HEK293T (cell line): ENCODE data around the gene PTPRD.

ENCODE experiments used
- ARNT ChIP-seq: fragments of 450-650 bp; IDR thresholded peaks from 2 replicates; pipeline ENCODE4 v1.6.1; 2017; ENCODE audit warnings: mild to moderate bottlenecking
- BHLHE40 ChIP-seq: fragments of 450-650 bp; IDR thresholded peaks from 2 replicates; pipeline ENCODE4 v1.6.1; 2016; ENCODE audit warnings: mild to moderate bottlenecking, moderate library complexity, borderline replicate concordance
- CTBP1 ChIP-seq: fragments of 450-650 bp; IDR thresholded peaks from 2 replicates; pipeline ENCODE4 v1.6.1; 2016; ENCODE audit warnings: borderline replicate concordance
- ELF4 ChIP-seq: fragments of 450-650 bp; IDR thresholded peaks from 2 replicates; pipeline ENCODE4 v1.6.1; 2017; ENCODE audit warnings: antibody characterized with exemption
- FOXA1 ChIP-seq: fragments of 450-650 bp; IDR thresholded peaks from 2 replicates; pipeline ENCODE4 v1.6.1; 2016; ENCODE audit warnings: mild to moderate bottlenecking
- FOXK2 ChIP-seq: fragments of 450-650 bp; IDR thresholded peaks from 2 replicates; pipeline ENCODE4 v1.6.1; 2016; ENCODE audit warnings: mild to moderate bottlenecking
- FOXM1 ChIP-seq: fragments of 450-650 bp; IDR thresholded peaks from 2 replicates; pipeline ENCODE4 v1.6.1; 2017; ENCODE audit warnings: mild to moderate bottlenecking, borderline replicate concordance
- LEF1 ChIP-seq: fragments of 450-650 bp; IDR thresholded peaks from 2 replicates; pipeline ENCODE4 v1.6.1; 2017; ENCODE audit warnings: mild to moderate bottlenecking, borderline replicate concordance
- NFRKB ChIP-seq: fragments of 450-650 bp; IDR thresholded peaks from 2 replicates; pipeline ENCODE4 v1.6.1; 2016; ENCODE audit warnings: mild to moderate bottlenecking, moderate library complexity
- SP1 ChIP-seq: fragments of 450-650 bp; IDR thresholded peaks from 2 replicates; pipeline ENCODE4 v1.6.1; 2017
- SUZ12 ChIP-seq: fragments of 450-650 bp; IDR thresholded peaks from 2 replicates; pipeline ENCODE4 v1.6.1; 2016; ENCODE audit warnings: mild to moderate bottlenecking
- TARDBP ChIP-seq: fragments of 450-650 bp; IDR thresholded peaks from 2 replicates; pipeline ENCODE4 v1.6.1; 2016
- ZNF384 ChIP-seq: fragments of 450-650 bp; IDR thresholded peaks from 2 replicates; pipeline ENCODE4 v1.6.1; 2016
- TF ChIP-seq, protein P1 (sequence below): fragments of 450-650 bp; IDR thresholded peaks from 2 replicates; pipeline ENCODE4 v1.6.1; 2016

DNA sequence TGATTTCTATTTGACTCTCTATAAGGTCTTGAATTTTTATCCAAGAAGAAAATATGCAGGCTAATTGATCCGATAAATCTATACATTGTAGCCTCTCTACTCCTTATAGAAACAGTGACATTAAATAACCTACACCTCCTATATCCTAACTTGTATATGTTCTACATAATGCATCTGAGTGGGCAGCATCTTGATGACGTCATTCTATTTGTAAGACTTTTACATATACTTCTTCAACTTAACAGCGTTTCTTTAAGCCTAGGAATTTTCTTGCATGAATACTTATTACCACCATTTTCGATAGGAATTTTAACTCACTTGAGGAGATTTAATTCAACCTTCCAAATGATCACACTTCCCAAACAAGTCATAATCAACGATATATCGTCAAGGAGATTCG lies 869.0 kb downstream of the PTPRD start:
- TF ChIP-seq SUZ12, result no peak
- no peak for TF ChIP-seq LEF1
- TF ChIP-seq ELF4, result no peak
- TF ChIP-seq SP1, result no peak
- TF ChIP-seq ZNF384, result no peak
- no peak for TF ChIP-seq FOXM1
- no peak for TF ChIP-seq ARNT
- TF ChIP-seq, protein P1, sequence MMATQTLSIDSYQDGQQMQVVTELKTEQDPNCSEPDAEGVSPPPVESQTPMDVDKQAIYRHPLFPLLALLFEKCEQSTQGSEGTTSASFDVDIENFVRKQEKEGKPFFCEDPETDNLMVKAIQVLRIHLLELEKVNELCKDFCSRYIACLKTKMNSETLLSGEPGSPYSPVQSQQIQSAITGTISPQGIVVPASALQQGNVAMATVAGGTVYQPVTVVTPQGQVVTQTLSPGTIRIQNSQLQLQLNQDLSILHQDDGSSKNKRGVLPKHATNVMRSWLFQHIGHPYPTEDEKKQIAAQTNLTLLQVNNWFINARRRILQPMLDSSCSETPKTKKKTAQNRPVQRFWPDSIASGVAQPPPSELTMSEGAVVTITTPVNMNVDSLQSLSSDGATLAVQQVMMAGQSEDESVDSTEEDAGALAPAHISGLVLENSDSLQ, result no peak
- TF ChIP-seq BHLHE40, result no peak
- no peak for TF ChIP-seq NFRKB
- TF ChIP-seq FOXK2, result no peak
- TF ChIP-seq TARDBP, result no peak
- no peak for TF ChIP-seq FOXA1
- TF ChIP-seq CTBP1, result no peak
